ENCODE data around the gene PFKFB3.
"Not testable (repeated sequence)": the region's sequence is repeated elsewhere in the genome, so short reads cannot be mapped to it uniquely, and the experiment has no call there.

PFKFB3 gene

GRCh38 chr10:6260843-6261242, 58.1 kb downstream of the PFKFB3 start:
- no peak for DNase-seq (ENCODE audit: low read depth, low spot score)
- no peak overlapping the region for H3K27ac ChIP-seq

- no peak overlapping the region for H3K27ac ChIP-seq
- DNase-seq (ENCODE audit: low read depth, low spot score): no peak
These were observed 65.2 kb downstream of the PFKFB3 start for GRCh38 chr10:6267941-6268340.

GRCh38 chr10:6269432-6269831, 66.7 kb downstream of the PFKFB3 start:
- H3K27ac ChIP-seq: no peak overlapping the region
- DNase-seq (ENCODE audit: low read depth, low spot score): no peak

- no peak overlapping the region for H3K27ac ChIP-seq
- DNase-seq (ENCODE audit: low read depth, low spot score): no peak
These were observed 67.5 kb downstream of the PFKFB3 start for GRCh38 chr10:6269953-6270867.

GRCh38 chr10:6270951-6271350, 68.2 kb downstream of the PFKFB3 start:
- H3K27ac ChIP-seq: no peak overlapping the region
- no peak for DNase-seq (ENCODE audit: low read depth, low spot score)

GRCh38 chr10:6271663-6272062, 68.9 kb downstream of the PFKFB3 start:
- H3K27ac ChIP-seq: no peak overlapping the region
- DNase-seq (ENCODE audit: low read depth, low spot score): no peak

GRCh38 chr10:6272126-6272525, 69.4 kb downstream of the PFKFB3 start:
- H3K27ac ChIP-seq: no peak overlapping the region
- DNase-seq (ENCODE audit: low read depth, low spot score): no peak

GRCh38 chr10:6273351-6273750, 70.6 kb downstream of the PFKFB3 start:
- DNase-seq (ENCODE audit: low read depth, low spot score): no peak
- no peak overlapping the region for H3K27ac ChIP-seq

GRCh38 chr10:6274040-6274439, 71.3 kb downstream of the PFKFB3 start:
- DNase-seq (ENCODE audit: low read depth, low spot score): no peak
- no peak overlapping the region for H3K27ac ChIP-seq

GRCh38 chr10:6274484-6274883, 71.8 kb downstream of the PFKFB3 start:
- peak overlapping the region; percentile 90 for H3K27ac ChIP-seq
- DNase-seq (ENCODE audit: low read depth, low spot score): no peak

GRCh38 chr10:6275022-6275997, 72.6 kb downstream of the PFKFB3 start:
- peak overlapping the region; percentile 90 for H3K27ac ChIP-seq
- DNase-seq (ENCODE audit: low read depth, low spot score): peak; percentile 99

- peak overlapping the region; percentile 90 for H3K27ac ChIP-seq
These were observed 73.6 kb downstream of the PFKFB3 start for GRCh38 chr10:6276356-6276755.

GRCh38 chr10:6278519-6279120, 75.9 kb downstream of the PFKFB3 start:
- no peak overlapping the region for H3K27ac ChIP-seq
- no peak for DNase-seq (ENCODE audit: low read depth, low spot score)

More at GRCh38 chr10:6276356-6276755, 73.6 kb downstream of the PFKFB3 start:
- no peak for DNase-seq (ENCODE audit: low read depth, low spot score)

GRCh38 chr10:6279540-6280267, 77.0 kb downstream of the PFKFB3 start:
- no peak overlapping the region for H3K27ac ChIP-seq
- DNase-seq (ENCODE audit: low read depth, low spot score): no peak

- no peak overlapping the region for H3K27ac ChIP-seq
- no peak for DNase-seq (ENCODE audit: low read depth, low spot score)
These were observed 77.6 kb downstream of the PFKFB3 start for GRCh38 chr10:6280291-6280690.

GRCh38 chr10:6282454-6282958, 79.8 kb downstream of the PFKFB3 start:
- DNase-seq (ENCODE audit: low read depth, low spot score): no peak

GRCh38 chr10:6283655-6284054, 80.9 kb downstream of the PFKFB3 start:
- no peak overlapping the region for H3K27ac ChIP-seq
- no peak for DNase-seq (ENCODE audit: low read depth, low spot score)

More at GRCh38 chr10:6282454-6282958, 79.8 kb downstream of the PFKFB3 start:
- no peak overlapping the region for H3K27ac ChIP-seq

- DNase-seq (ENCODE audit: low read depth, low spot score): not testable (repeated sequence)
- peak overlapping the region; percentile 50 for H3K27ac ChIP-seq
These were observed 87.9 kb downstream of the PFKFB3 start for GRCh38 chr10:6290621-6291020.

GRCh38 chr10:6292741-6293151, 90.0 kb downstream of the PFKFB3 start:
- no peak for DNase-seq (ENCODE audit: low read depth, low spot score)
- peak overlapping the region; percentile 6 for H3K27ac ChIP-seq
